Left lung (tissue), 10 donors: ENCODE measurements around the gene KIAA1217. TPM values are rescaled to one million over a fixed set of nuclear protein-coding genes. Genes with fewer than 3 reads are reported as not detected.

Experiments
- ATAC-seq: fragments of 200-7000 bp; cut with Tn5 transposase; one replicate; pipeline ENCODE4 v1.9.1; 2020; ENCODE audit warnings: moderate library complexity
- DNase-seq, 4 donors: peaks; one replicate each; pipeline ENCODE4 v3.0.0-alpha.2; 2013 to 2020
- H3K27ac ChIP-seq, 2 donors: fragments of 200-600 bp; sonication (generic) in 1 of 2; one replicate each; pipeline versions ENCODE4 v1.5.0 to v1.8.0; 2020 to 2021
- H3K27me3 ChIP-seq, 2 donors: fragments of 200-600 bp; sonication (generic) in 1 of 2; one replicate each; pipeline versions ENCODE4 v1.5.0 to v1.8.0; 2020 to 2021
- H3K36me3 ChIP-seq, 2 donors: fragments of 200-600 bp; sonication (generic) in 1 of 2; one replicate each; pipeline versions ENCODE4 v1.5.0 to v1.8.0; 2020 to 2021
- H3K4me1 ChIP-seq, 2 donors: fragments of 200-600 bp; one replicate each; pipeline ENCODE4 v1.8.0; 2021
- H3K4me3 ChIP-seq, 2 donors: fragments of 200-600 bp; sonication (generic) in 1 of 2; one replicate each; pipeline versions ENCODE4 v1.5.0 to v1.8.0; 2020 to 2021; ENCODE audit warnings: mild to moderate bottlenecking in 1 of 2
- H3K9me3 ChIP-seq, 2 donors: fragments of 200-600 bp; sonication (generic) in 1 of 2; one replicate each; pipeline versions ENCODE4 v1.5.0 to v1.8.0; 2020 to 2021
- CTCF ChIP-seq, 2 donors: fragments of 200-600 bp; sonication (generic) in 1 of 2; IDR thresholded peaks; one replicate each; pipeline versions ENCODE4 v1.5.0 to v1.8.0; 2021; ENCODE audit warnings: antibody characterized with exemption in 2 of 2
- intact Hi-C, 2 donors: fragments of 100-400 bp; cut with DNase I; formaldehyde crosslinking; loops; one replicate each; pipeline versions ENCODE4 v1.11.2 to v1.14.2; 2022
- polyA plus RNA-seq, 6 donors: library from polyadenylated mRNA; unstranded; fragments of 120-200 nt; gene quantifications; one replicate each; pipeline ENCODE4 v1.2.1, GENCODE V29; 2013; ENCODE audit not compliant: insufficient read length in 6 of 6
- total RNA-seq, 2 donors: library from RNA; stranded (reverse); fragmentation: NEBNext Ultra II Directional; extraction: Animal tissue kit (Norgen Biotek cat#: 25700); gene quantifications; one replicate each; pipeline ENCODE4 v1.2.1, GENCODE V29; 2021
- donor health status: DM: no; HTN: yes; CAD: no.
- donor health status: DM: no; HTN: no; CAD: no.

The KIAA1217 gene
- total and polyA plus RNA-seq, 8 donors: 28.3 to 69.1 (median 60.4) TPM

- Histone ChIP-seq H3K9me3 (no peaks in the 10 kb centered on the region), H3K4me1 (no peaks in the 10 kb centered on the region), H3K36me3 (no peaks in the 10 kb centered on the region), H3K27me3 (no peaks in the 10 kb centered on the region), H3K27ac (no peak overlapping the region), H3K4me3 (no peak overlapping the region)
- no peak for DNase-seq
- peak; percentile 34 for ATAC-seq
- intact Hi-C loops: no loop called here
- TF ChIP-seq CTCF (IDR thresholded peaks at IDR 0.05): no peak
Measured at GRCh38 chr10:24574161-24574560, 365.2 kb downstream of the KIAA1217 start.

GRCh38 chr10:24574578-24575155 is 365.7 kb downstream of the KIAA1217 start:
- TF ChIP-seq CTCF (IDR thresholded peaks at IDR 0.05): no peak
- ATAC-seq: no peak
- H3K27me3 ChIP-seq: no peaks in the 10 kb centered on the region
- no peak overlapping the region for H3K27ac ChIP-seq
- intact Hi-C loops: no loop called here
- H3K9me3 ChIP-seq: no peaks in the 10 kb centered on the region
- no peaks in the 10 kb centered on the region for H3K36me3 ChIP-seq
- H3K4me3 ChIP-seq: no peak overlapping the region
- no peak for DNase-seq
- H3K4me1 ChIP-seq: no peaks in the 10 kb centered on the region

- no peak overlapping the region for H3K4me3 ChIP-seq
- no peaks in the 10 kb centered on the region for H3K36me3 ChIP-seq
- no peak for TF ChIP-seq CTCF (IDR thresholded peaks at IDR 0.05)
- no peaks in the 10 kb centered on the region for H3K4me1 ChIP-seq
- no peak overlapping the region for H3K27ac ChIP-seq
- no peaks in the 10 kb centered on the region for H3K9me3 ChIP-seq
- DNase-seq (no peak), ATAC-seq (no peak)
- H3K27me3 ChIP-seq: no peaks in the 10 kb centered on the region
- intact Hi-C loops: no loop called here
Measured at GRCh38 chr10:24575481-24576002, 366.6 kb downstream of the KIAA1217 start.

- H3K4me1 ChIP-seq: no peaks in the 10 kb centered on the region
- H3K27ac ChIP-seq: no peak overlapping the region
- ATAC-seq (no peak), DNase-seq (no peak)
- TF ChIP-seq CTCF (IDR thresholded peaks at IDR 0.05): no peak
- no peaks in the 10 kb centered on the region for H3K9me3 ChIP-seq
- no peaks in the 10 kb centered on the region for H3K27me3 ChIP-seq
- intact Hi-C loops: no loop called here
- H3K36me3 ChIP-seq: peaks cover 0 to 2% of the 10 kb centered on the region in 2 donors
- no peak overlapping the region for H3K4me3 ChIP-seq
Measured at GRCh38 chr10:24579448-24579847, 370.5 kb downstream of the KIAA1217 start.

GRCh38 chr10:24579906-24580305 is 371.0 kb downstream of the KIAA1217 start:
- intact Hi-C loops: no loop called here
- no peak for TF ChIP-seq CTCF (IDR thresholded peaks at IDR 0.05)
- Histone ChIP-seq H3K27me3 (no peaks in the 10 kb centered on the region), H3K27ac (no peak overlapping the region), H3K9me3 (no peaks in the 10 kb centered on the region), H3K4me1 (no peaks in the 10 kb centered on the region), H3K4me3 (no peak overlapping the region), H3K36me3 (peaks cover 0 to 5% of the 10 kb centered on the region in 2 donors)
- DNase-seq: no peak
- ATAC-seq: no peak
